ENCODE results near the gene NANOG.
"Not testable (repeated sequence)": the region's sequence is repeated elsewhere in the genome, so short reads cannot be mapped to it uniquely, and the experiment has no call there.

NANOG gene

GRCh38 chr12:7788294-7788660 lies 925 bp upstream of the NANOG start:
- no peak overlapping the region for H3K27ac ChIP-seq

GRCh38 chr12:7793211-7793610 lies 4.0 kb downstream of the NANOG start:
- no peak for TF ChIP-seq CTCF (conservative IDR thresholded peaks at IDR 0.05)
- TF ChIP-seq ZFX (IDR thresholded peaks at IDR 0.05): no peak
- H3K27ac ChIP-seq: no peak overlapping the region

More at GRCh38 chr12:7788294-7788660, 925 bp upstream of the NANOG start:
- no peak for TF ChIP-seq CTCF (conservative IDR thresholded peaks at IDR 0.05)

- not testable (repeated sequence) for H3K27ac ChIP-seq
Observed at GRCh38 chr12:7797269-7797668, 8.1 kb downstream of the NANOG start.

GRCh38 chr12:7797698-7798398 lies 8.6 kb downstream of the NANOG start:
- no peak overlapping the region for H3K27ac ChIP-seq
- TF ChIP-seq ZFX (IDR thresholded peaks at IDR 0.05) (no peak), CTCF (conservative IDR thresholded peaks at IDR 0.05) (no peak)

GRCh38 chr12:7798750-7799308 lies 9.6 kb downstream of the NANOG start:
- H3K27ac ChIP-seq: not testable (repeated sequence)

- TF ChIP-seq ZFX (IDR thresholded peaks at IDR 0.05): no peak
- TF ChIP-seq CTCF (conservative IDR thresholded peaks at IDR 0.05): no peak
- no peak overlapping the region for H3K27ac ChIP-seq
Observed at GRCh38 chr12:7801460-7801859, 12.3 kb downstream of the NANOG start.

- not testable (repeated sequence) for H3K27ac ChIP-seq
Observed at GRCh38 chr12:7806319-7806718, 17.1 kb downstream of the NANOG start.

- TF ChIP-seq ZFX (IDR thresholded peaks at IDR 0.05) (no peak), CTCF (conservative IDR thresholded peaks at IDR 0.05) (peak; percentile 97)
- no peak overlapping the region for H3K27ac ChIP-seq
Observed at GRCh38 chr12:7806863-7807487, 17.8 kb downstream of the NANOG start.

- H3K27ac ChIP-seq: not testable (repeated sequence)
Observed at GRCh38 chr12:7825754-7826153, 36.6 kb downstream of the NANOG start.

GRCh38 chr12:7829737-7830136 lies 40.5 kb downstream of the NANOG start:
- H3K27ac ChIP-seq: not testable (repeated sequence)
